Lower lobe of right lung (tissue), 2 donors: Measurements from ENCODE around the gene TBC1D14. TPM values are rescaled to one million over a fixed set of nuclear protein-coding genes. Genes with fewer than 3 reads are reported as not detected.
"Not testable (repeated sequence)": the region's sequence is repeated elsewhere in the genome, so short reads cannot be mapped to it uniquely, and the experiment has no call there.

Experiments used
- ATAC-seq, 2 donors: fragments of 200-7000 bp; cut with Tn5 transposase; one replicate each; pipeline ENCODE4 v1.9.1; 2020 to 2022; ENCODE audit warnings: mild to moderate bottlenecking in 2 of 2, moderate library complexity in 2 of 2
- DNase-seq: peaks from one replicate; pipeline ENCODE4 v3.0.0-alpha.2; 2020
- H3K27ac ChIP-seq: fragments of 200-600 bp; one replicate; pipeline ENCODE4 v1.8.0; 2022
- H3K27me3 ChIP-seq: fragments of 200-600 bp; one replicate; pipeline ENCODE4 v1.8.0; 2022; ENCODE audit warnings: low read depth
- H3K36me3 ChIP-seq: fragments of 200-600 bp; one replicate; pipeline ENCODE4 v1.8.0; 2022; ENCODE audit warnings: mild to moderate bottlenecking
- H3K4me1 ChIP-seq: fragments of 200-600 bp; one replicate; pipeline ENCODE4 v1.8.0; 2022
- H3K4me3 ChIP-seq: fragments of 200-600 bp; one replicate; pipeline ENCODE4 v1.8.0; 2022; ENCODE audit warnings: mild to moderate bottlenecking
- H3K9me3 ChIP-seq: fragments of 200-600 bp; one replicate; pipeline ENCODE4 v1.8.0; 2022
- CTCF ChIP-seq: fragments of 200-600 bp; IDR thresholded peaks from one replicate; pipeline ENCODE4 v1.8.0; 2022; ENCODE audit warnings: antibody characterized with exemption, mild to moderate bottlenecking
- intact Hi-C: fragments of 100-400 bp; cut with DNase I; formaldehyde crosslinking; loops from one replicate; pipeline ENCODE4 v1.11.0; 2022
- total RNA-seq: library from RNA; stranded (reverse); fragmentation: NEBNext Ultra II Directional; extraction: Animal tissue kit (Norgen Biotek cat#: 25700); gene quantifications from one replicate; pipeline ENCODE4 v1.2.1, GENCODE V29; 2021
- donor health status: DM: no; HTN: yes; CAD: no; lungs with severe emphysema.

TBC1D14 gene
- total RNA-seq, 1 donor from 2014 or later: 60.7 TPM

GRCh38 chr4:6907658-6908191 is 1.9 kb upstream of the TBC1D14 start:
- H3K4me1 ChIP-seq: peaks cover 38% of the 10 kb centered on the region
- DNase-seq (peak; percentile 77), ATAC-seq (peak in 1 of 2 donors; percentile 37)
- H3K9me3 ChIP-seq: no peaks in the 10 kb centered on the region
- intact Hi-C loops: no loop called here
- TF ChIP-seq CTCF: peak; percentile 55
- no peaks in the 10 kb centered on the region for H3K36me3 ChIP-seq
- no peak overlapping the region for H3K27ac ChIP-seq
- no peak overlapping the region for H3K4me3 ChIP-seq
- no peaks in the 10 kb centered on the region for H3K27me3 ChIP-seq

DNA sequence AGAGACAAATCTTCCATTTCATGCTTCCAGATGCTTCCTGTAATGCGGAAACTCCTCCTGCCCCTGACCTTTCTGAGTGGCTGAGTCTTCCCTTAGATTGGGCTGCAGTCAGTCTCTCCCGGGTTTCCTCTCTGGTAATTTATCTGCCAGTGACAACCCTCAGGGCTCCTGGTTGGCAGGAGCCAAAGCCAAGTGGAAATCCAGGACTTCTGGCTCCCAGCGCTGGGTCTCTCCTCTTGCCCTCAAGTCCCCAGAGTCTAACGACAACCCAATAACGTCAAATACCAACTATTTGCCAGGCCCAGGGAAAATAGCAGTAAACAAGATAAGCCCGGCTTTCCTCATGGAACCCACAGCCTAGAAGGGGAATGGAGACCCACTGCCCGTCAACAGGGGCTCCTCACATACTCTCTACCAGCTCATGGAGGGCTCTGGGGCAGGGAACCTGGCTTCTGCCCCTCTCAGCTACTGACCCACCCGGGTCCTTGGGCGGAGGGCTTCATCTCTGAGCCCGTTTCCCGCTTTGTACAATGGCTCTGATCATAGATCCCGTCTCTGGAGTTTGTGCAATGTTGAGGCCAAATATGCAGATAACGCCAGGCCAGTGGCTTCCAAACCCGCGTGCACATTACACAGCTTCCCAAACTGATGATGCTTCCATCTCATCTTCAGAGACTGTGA is 1.1 kb upstream of the TBC1D14 start:
- intact Hi-C loops: no loop called here
- peaks cover 41% of the 10 kb centered on the region for H3K4me1 ChIP-seq
- ATAC-seq: no peak

DNA sequence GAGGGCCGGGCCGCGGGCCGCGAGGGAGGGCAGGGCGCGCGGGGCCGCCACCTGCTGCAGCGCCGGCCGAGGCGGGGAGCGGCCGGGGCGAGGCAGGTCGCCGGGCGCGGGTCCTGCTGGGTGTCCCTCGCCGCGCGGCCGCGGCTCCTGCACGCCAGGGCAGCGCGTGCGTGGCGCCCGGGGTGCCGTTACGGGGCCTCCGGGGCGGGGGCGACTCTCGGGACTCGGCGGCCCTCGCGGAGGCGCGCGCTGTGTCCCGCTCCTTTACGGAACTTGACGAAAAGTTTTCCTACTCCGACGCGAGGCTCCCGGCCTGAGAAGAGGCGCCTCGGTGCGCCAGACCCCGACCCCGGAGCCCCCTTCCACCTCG is 329 bp downstream of the TBC1D14 start:
- DNase-seq: peak; percentile 77
- no peaks in the 10 kb centered on the region for H3K9me3 ChIP-seq
- H3K36me3 ChIP-seq: no peaks in the 10 kb centered on the region
- intact Hi-C loops: no loop called here
- peak; percentile 9 to 30 for ATAC-seq
- peaks cover 41% of the 10 kb centered on the region for H3K4me1 ChIP-seq
- no peaks in the 10 kb centered on the region for H3K27me3 ChIP-seq
- peak overlapping the region; percentile 97 for H3K27ac ChIP-seq
- peak overlapping the region; percentile 90 for H3K4me3 ChIP-seq
- no peak for TF ChIP-seq CTCF

More for the DNA sequence above, 1.1 kb upstream of the TBC1D14 start:
- H3K4me3 ChIP-seq: peak overlapping the region; percentile 90
- H3K9me3 ChIP-seq: no peaks in the 10 kb centered on the region
- peak overlapping the region; percentile 97 for H3K27ac ChIP-seq
- H3K36me3 ChIP-seq: no peaks in the 10 kb centered on the region
- no peak for TF ChIP-seq CTCF
- no peaks in the 10 kb centered on the region for H3K27me3 ChIP-seq
- DNase-seq: no peak

GRCh38 chr4:6910340-6910959 is 824 bp downstream of the TBC1D14 start:
- peaks cover 43% of the 10 kb centered on the region for H3K4me1 ChIP-seq
- no peaks in the 10 kb centered on the region for H3K9me3 ChIP-seq
- no peaks in the 10 kb centered on the region for H3K36me3 ChIP-seq
- ATAC-seq (peak in 1 of 2 donors; percentile 4), DNase-seq (no peak)
- intact Hi-C loops: no loop called here
- peak overlapping the region; percentile 97 for H3K27ac ChIP-seq
- TF ChIP-seq CTCF: no peak
- peak overlapping the region; percentile 90 for H3K4me3 ChIP-seq
- H3K27me3 ChIP-seq: no peaks in the 10 kb centered on the region

DNA sequence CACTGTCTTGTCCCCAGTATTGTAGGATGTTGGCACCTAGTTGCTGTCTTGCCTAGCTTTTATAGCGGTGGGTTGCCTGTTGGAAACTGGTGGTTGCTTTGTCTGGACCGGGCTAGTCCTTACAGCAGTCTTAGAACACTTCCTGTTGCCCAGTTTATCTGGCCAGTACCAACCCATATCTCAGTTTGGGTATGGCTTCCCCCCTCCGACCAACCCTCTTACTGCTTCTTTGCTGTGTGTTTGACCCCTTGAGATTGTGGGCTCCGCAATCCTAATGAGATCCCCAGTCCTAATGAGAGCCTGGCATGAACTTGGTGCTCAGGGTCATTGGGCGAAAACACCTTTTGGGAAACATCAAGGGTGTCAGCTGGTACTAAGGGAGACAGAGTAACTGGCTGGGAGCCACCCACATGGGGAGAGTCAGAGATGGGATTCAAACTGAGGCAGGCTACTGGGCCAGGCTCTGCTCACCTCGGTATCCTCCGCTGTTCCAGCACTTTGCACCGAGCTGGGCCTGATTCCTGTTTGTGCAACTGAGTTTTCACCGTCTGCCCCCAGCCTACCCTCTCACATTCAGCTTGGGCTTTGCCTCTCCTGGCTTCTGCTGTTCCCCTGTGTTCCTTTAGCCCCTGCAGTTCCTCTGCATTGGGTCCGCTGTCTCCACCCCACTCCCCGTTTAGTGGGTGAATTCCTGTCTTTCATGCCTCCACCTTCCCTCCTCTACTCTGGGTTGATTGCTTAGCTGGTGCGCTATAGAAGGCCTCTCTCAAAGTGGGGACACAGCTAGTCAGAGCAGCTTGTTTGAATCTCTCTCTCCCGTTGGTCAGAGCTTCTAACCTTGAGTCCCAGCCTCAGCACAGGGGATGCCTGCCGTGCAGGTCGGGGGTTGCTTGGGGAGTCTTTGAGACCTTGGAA is 1.6 kb downstream of the TBC1D14 start:
- H3K4me3 ChIP-seq: peak overlapping the region; percentile 90
- DNase-seq (no peak), ATAC-seq (no peak)
- intact Hi-C loops: no loop called here
- no peaks in the 10 kb centered on the region for H3K27me3 ChIP-seq
- no peak for TF ChIP-seq CTCF
- no peaks in the 10 kb centered on the region for H3K36me3 ChIP-seq
- peak overlapping the region; percentile 97 for H3K27ac ChIP-seq
- H3K9me3 ChIP-seq: no peaks in the 10 kb centered on the region
- H3K4me1 ChIP-seq: peaks cover 50% of the 10 kb centered on the region

DNA sequence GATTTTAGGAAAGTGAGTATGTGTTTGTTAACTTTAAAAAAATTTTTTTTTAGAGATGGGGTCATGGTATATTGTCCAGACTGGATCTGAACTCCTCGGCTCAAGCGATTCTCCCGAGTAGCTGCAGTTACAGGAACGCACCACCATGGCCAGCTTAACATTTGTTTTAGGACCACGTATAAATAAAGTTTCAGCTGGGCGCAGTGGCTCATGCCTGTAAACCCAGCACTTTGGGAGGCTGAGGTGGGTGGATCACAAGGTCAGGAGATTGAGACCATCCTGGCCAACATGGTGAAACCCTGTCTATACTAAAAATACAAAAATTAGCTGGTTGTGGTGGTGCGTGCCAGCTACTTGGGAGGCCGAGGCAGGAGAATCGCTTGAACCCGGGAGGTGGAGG is 2.3 kb downstream of the TBC1D14 start:
- H3K9me3 ChIP-seq: not testable (repeated sequence)

More for the DNA sequence above, 2.3 kb downstream of the TBC1D14 start:
- DNase-seq, H3K36me3 ChIP-seq, ATAC-seq, intact Hi-C loops, H3K27ac ChIP-seq, H3K27me3 ChIP-seq: not testable (repeated sequence)
- Histone ChIP-seq H3K4me3 (peak overlapping the region; percentile 90), H3K4me1 (peaks cover 57% of the 10 kb centered on the region)
